Lower lobe of right lung (tissue), 2 donors: ENCODE results near the gene XPNPEP2. TPM values are rescaled to one million over a fixed set of nuclear protein-coding genes. Genes with fewer than 3 reads are reported as not detected.
A peak's percentile ranks its signal among the peaks of the same experiment; 100 is the strongest.

Source experiments
- ATAC-seq, 2 donors: fragments of 200-7000 bp; cut with Tn5 transposase; one replicate each; pipeline ENCODE4 v1.9.1; 2020 to 2022; ENCODE audit warnings: mild to moderate bottlenecking in 2 of 2, moderate library complexity in 2 of 2
- DNase-seq: peaks from one replicate; pipeline ENCODE4 v3.0.0-alpha.2; 2020
- H3K27ac ChIP-seq: fragments of 200-600 bp; one replicate; pipeline ENCODE4 v1.8.0; 2022
- H3K27me3 ChIP-seq: fragments of 200-600 bp; one replicate; pipeline ENCODE4 v1.8.0; 2022; ENCODE audit warnings: low read depth
- H3K36me3 ChIP-seq: fragments of 200-600 bp; one replicate; pipeline ENCODE4 v1.8.0; 2022; ENCODE audit warnings: mild to moderate bottlenecking
- H3K4me1 ChIP-seq: fragments of 200-600 bp; one replicate; pipeline ENCODE4 v1.8.0; 2022
- H3K4me3 ChIP-seq: fragments of 200-600 bp; one replicate; pipeline ENCODE4 v1.8.0; 2022; ENCODE audit warnings: mild to moderate bottlenecking
- H3K9me3 ChIP-seq: fragments of 200-600 bp; one replicate; pipeline ENCODE4 v1.8.0; 2022
- CTCF ChIP-seq: fragments of 200-600 bp; IDR thresholded peaks from one replicate; pipeline ENCODE4 v1.8.0; 2022; ENCODE audit warnings: antibody characterized with exemption, mild to moderate bottlenecking
- intact Hi-C: fragments of 100-400 bp; cut with DNase I; formaldehyde crosslinking; loops from one replicate; pipeline ENCODE4 v1.11.0; 2022
- total RNA-seq: library from RNA; stranded (reverse); fragmentation: NEBNext Ultra II Directional; extraction: Animal tissue kit (Norgen Biotek cat#: 25700); gene quantifications from one replicate; pipeline ENCODE4 v1.2.1, GENCODE V29; 2021
- donor health status: DM: no; HTN: yes; CAD: no; lungs with severe emphysema.

XPNPEP2 gene
- total RNA-seq, 1 donor from 2014 or later = 2.9 TPM

GRCh38 chrX:129762448-129762847, 23.7 kb downstream of the XPNPEP2 start:
- Histone ChIP-seq H3K27ac (no peak overlapping the region), H3K9me3 (no peaks in the 10 kb centered on the region), H3K4me1 (peaks cover 12% of the 10 kb centered on the region), H3K27me3 (no peaks in the 10 kb centered on the region), H3K36me3 (no peaks in the 10 kb centered on the region), H3K4me3 (no peak overlapping the region)
- no peak for ATAC-seq
- no peak for DNase-seq
- intact Hi-C loops = no loop called here
- no peak for TF ChIP-seq CTCF

GRCh38 chrX:129763666-129764065, 24.9 kb downstream of the XPNPEP2 start:
- H3K36me3 ChIP-seq = no peaks in the 10 kb centered on the region
- H3K9me3 ChIP-seq = no peaks in the 10 kb centered on the region
- H3K27ac ChIP-seq = no peak overlapping the region
- H3K27me3 ChIP-seq = no peaks in the 10 kb centered on the region
- no peak for DNase-seq
- no peak overlapping the region for H3K4me3 ChIP-seq
- intact Hi-C loops = no loop called here
- no peak for ATAC-seq
- no peak for TF ChIP-seq CTCF
- H3K4me1 ChIP-seq = peaks cover 12% of the 10 kb centered on the region

DNA sequence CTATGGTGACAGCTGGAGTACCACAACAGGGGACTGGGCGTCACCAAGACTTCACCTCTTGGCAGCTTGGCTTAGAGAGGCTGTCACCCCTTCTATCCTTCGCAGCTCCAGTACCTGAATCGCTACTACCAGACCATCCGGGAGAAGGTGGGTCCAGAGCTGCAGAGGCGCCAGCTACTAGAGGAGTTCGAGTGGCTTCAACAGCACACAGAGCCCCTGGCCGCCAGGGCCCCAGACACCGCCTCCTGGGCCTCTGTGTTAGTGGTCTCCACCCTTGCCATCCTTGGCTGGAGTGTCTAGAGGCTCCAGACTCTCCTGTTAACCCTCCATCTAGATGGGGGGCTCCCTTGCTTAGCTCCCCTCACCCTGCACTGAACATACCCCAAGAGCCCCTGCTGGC, 29.4 kb downstream of the XPNPEP2 start:
- no peak overlapping the region for H3K27ac ChIP-seq
- DNase-seq (no peak), ATAC-seq (no peak)
- H3K36me3 ChIP-seq = no peaks in the 10 kb centered on the region
- H3K27me3 ChIP-seq = no peaks in the 10 kb centered on the region
- H3K4me3 ChIP-seq = no peak overlapping the region
- H3K4me1 ChIP-seq = no peaks in the 10 kb centered on the region
- intact Hi-C loops = no loop called here
- H3K9me3 ChIP-seq = no peaks in the 10 kb centered on the region
- no peak for TF ChIP-seq CTCF

- DNase-seq (no peak), ATAC-seq (no peak)
- H3K27ac ChIP-seq = no peak overlapping the region
- TF ChIP-seq CTCF = no peak
- no peaks in the 10 kb centered on the region for H3K27me3 ChIP-seq
- H3K4me3 ChIP-seq = no peak overlapping the region
- intact Hi-C loops = no loop called here
- H3K9me3 ChIP-seq = no peaks in the 10 kb centered on the region
- peaks cover 5% of the 10 kb centered on the region for H3K4me1 ChIP-seq
- H3K36me3 ChIP-seq = no peaks in the 10 kb centered on the region
Measured at GRCh38 chrX:129768586-129769466, 30.0 kb downstream of the XPNPEP2 start.

DNA sequence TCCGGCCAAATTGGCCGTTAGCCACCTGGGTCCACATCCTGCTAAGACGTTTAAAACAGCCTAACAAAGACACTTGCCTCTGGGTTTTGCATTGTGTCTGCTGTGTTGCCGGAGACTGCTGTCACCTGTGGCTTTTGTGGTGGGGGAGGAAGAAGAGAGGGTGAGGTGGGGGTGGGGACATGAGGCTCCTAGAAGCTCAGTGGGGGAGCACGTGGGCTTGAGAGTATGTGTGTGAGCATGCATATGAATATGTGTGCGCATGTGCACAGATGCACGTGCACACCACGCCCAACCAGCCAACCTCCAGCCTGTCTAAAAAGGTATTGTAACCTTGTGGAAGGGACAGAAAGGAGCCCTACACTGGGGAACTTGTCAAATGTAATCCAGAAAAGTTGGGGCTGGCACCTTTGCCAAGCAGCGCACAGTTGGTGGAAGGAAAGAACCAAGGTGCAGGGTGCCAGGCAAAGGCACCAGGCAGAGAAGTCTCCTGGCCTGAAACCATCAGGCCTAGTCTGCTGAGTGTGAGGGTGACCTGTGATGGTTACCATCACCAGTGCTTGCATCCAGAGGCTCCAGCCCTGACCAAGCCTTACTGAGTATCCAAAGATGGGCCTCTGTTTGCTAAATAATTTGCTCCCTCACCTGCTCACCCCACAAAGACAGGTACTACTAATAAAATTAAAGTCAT, 30.8 kb downstream of the XPNPEP2 start:
- DNase-seq (no peak), ATAC-seq (peak; percentile 35 to 53)
- Histone ChIP-seq H3K9me3 (no peaks in the 10 kb centered on the region), H3K27me3 (no peaks in the 10 kb centered on the region), H3K36me3 (no peaks in the 10 kb centered on the region), H3K4me1 (peaks cover 5% of the 10 kb centered on the region), H3K4me3 (no peak overlapping the region), H3K27ac (no peak overlapping the region)
- intact Hi-C loops = no loop called here
- no peak for TF ChIP-seq CTCF
